H1 (cell line): ENCODE data around the gene ANKRD11. TPM values are rescaled to one million over a fixed set of nuclear protein-coding genes. Genes with fewer than 3 reads are reported as not detected.

ENCODE experiments used
- CTCF ChIA-PET: fragments of 300-600 bp; sonication (Branson Sonifier 250); formaldehyde crosslinking; loops from one replicate; lab custom pipeline; 2021; ENCODE audit not compliant: partially characterized antibody; lab: Charles Lee
- POLR2A ChIA-PET: fragments of 300-600 bp; sonication (Branson Sonifier 250); formaldehyde crosslinking; loops from one replicate; lab custom pipeline; 2021; ENCODE audit warnings: inconsistent platforms; ENCODE audit not compliant: partially characterized antibody; lab: Charles Lee
- DNase-seq, 2 experiments: peaks; one replicate each; pipeline versions ENCODE4 v3.0.0 to v3.0.0-alpha.2; 2010 to 2022; ENCODE audit warnings: low spot score in 2 of 2, low read depth in 1 of 2, mixed read lengths in 1 of 2
- FAIRE-seq: peaks from 2 replicates; lab custom pipeline; 2011; peaks lifted over from hg19 to GRCh38; lab: Jason Lieb, UNC
- H2AFZ ChIP-seq: 2 replicates; pipeline ENCODE4 v1.8.1; 2012; ENCODE audit warnings: low read length, inconsistent platforms
- H2AK5ac ChIP-seq: 2 replicates; pipeline ENCODE4 v1.6.1; 2013; ENCODE audit warnings: low read depth, low read length
- H2BK120ac ChIP-seq: replicated peaks from 2 replicates; pipeline ENCODE3; 2013; ENCODE audit warnings: low read depth, low read length, inconsistent platforms
- H2BK12ac ChIP-seq: 2 replicates; pipeline ENCODE4 v1.6.1; 2013; ENCODE audit warnings: low read depth, low read length
- H2BK15ac ChIP-seq: 2 replicates; pipeline ENCODE4 v1.6.1; 2013; ENCODE audit warnings: low read length
- H2BK20ac ChIP-seq: 2 replicates; pipeline ENCODE4 v1.6.1; 2013; ENCODE audit warnings: low read length
- H2BK5ac ChIP-seq: 2 replicates; pipeline ENCODE4 v1.6.1; 2013; ENCODE audit warnings: low read depth, low read length
- H3K14ac ChIP-seq: 2 replicates; pipeline ENCODE4 v1.6.1; 2013; ENCODE audit warnings: inconsistent platforms; ENCODE audit not compliant: insufficient read length
- H3K18ac ChIP-seq: 2 replicates; pipeline ENCODE4 v1.6.1; 2013; ENCODE audit warnings: low read length; ENCODE audit errors: extremely low read depth
- H3K23ac ChIP-seq: 2 replicates; pipeline ENCODE4 v1.6.1; 2013; ENCODE audit warnings: inconsistent platforms; ENCODE audit not compliant: insufficient read length
- H3K23me2 ChIP-seq: 2 replicates; pipeline ENCODE4 v1.6.1; 2013; ENCODE audit warnings: low read depth, low read length
- H3K27ac ChIP-seq: 2 replicates; pipeline ENCODE4 v1.6.1; 2011; ENCODE audit warnings: low read depth, low read length, inconsistent platforms
- H3K27me3 ChIP-seq, 4 experiments: replicated peaks in 1 of 4; 1 replicate in 1 of 4; 2 replicates in 3 of 4; pipeline versions ENCODE4 v1.6.1 to v1.8.1; 2011 to 2013; ENCODE audit warnings: low read length in 3 of 4, mild to moderate bottlenecking in 3 of 4, inconsistent platforms in 2 of 4, mixed read lengths in 2 of 4, moderate library complexity in 1 of 4; ENCODE audit not compliant: control insufficient read depth in 3 of 4, insufficient read depth in 3 of 4; ENCODE audit errors: extremely low read depth in 1 of 4
- H3K36me3 ChIP-seq, 4 experiments: 2 replicates each; pipeline versions ENCODE4 v1.6.1 to v1.8.1; 2011 to 2013; ENCODE audit warnings: mild to moderate bottlenecking in 4 of 4, low read length in 3 of 4, moderate library complexity in 2 of 4, control low read depth in 1 of 4, inconsistent platforms in 1 of 4; ENCODE audit not compliant: insufficient read depth in 4 of 4, control insufficient read depth in 2 of 4
- H3K4ac ChIP-seq: replicated peaks from 2 replicates; pipeline ENCODE3; 2013; ENCODE audit warnings: low read length, low read depth, mixed read lengths, inconsistent platforms; ENCODE audit not compliant: insufficient read length
- H3K4me1 ChIP-seq, 4 experiments: replicated peaks in 1 of 4; 1 replicate in 1 of 4; 2 replicates in 3 of 4; pipeline versions ENCODE4 v1.6.1 to v1.8.1; 2011 to 2013; ENCODE audit warnings: low read length in 3 of 4, inconsistent platforms in 2 of 4, mixed read lengths in 1 of 4; ENCODE audit not compliant: insufficient read depth in 4 of 4, control insufficient read depth in 3 of 4
- H3K4me2 ChIP-seq, 2 experiments: 2 replicates each; pipeline versions ENCODE4 v1.6.1 to v1.8.1; 2011 to 2013; ENCODE audit warnings: low read depth in 2 of 2, low read length in 2 of 2, control low read depth in 1 of 2, inconsistent platforms in 1 of 2, mild to moderate bottlenecking in 1 of 2; ENCODE audit not compliant: insufficient read depth in 1 of 2
- H3K4me3 ChIP-seq, 4 experiments: fragments of 200-600, 300-600 bp in 1 of 4; sonication (generic), shearing (Covaris generic), sonication (Bioruptor Twin) in 1 of 4; 2 replicates each; pipeline versions ENCODE4 v1.5.1 to v1.8.1; 2011 to 2016; ENCODE audit warnings: low read length in 4 of 4, low read depth in 3 of 4, control low read depth in 2 of 4, inconsistent platforms in 2 of 4, mild to moderate bottlenecking in 2 of 4, mixed read lengths in 1 of 4, moderate library complexity in 1 of 4; ENCODE audit not compliant: insufficient read depth in 2 of 4; ENCODE audit errors: extremely low read depth in 1 of 4
- H3K56ac ChIP-seq: replicated peaks from 2 replicates; pipeline ENCODE3; 2013; ENCODE audit warnings: low read depth, mild to moderate bottlenecking, mixed read lengths, low read length, inconsistent platforms; ENCODE audit not compliant: insufficient read length
- H3K79me1 ChIP-seq: 2 replicates; pipeline ENCODE4 v1.6.1; 2013; ENCODE audit warnings: low read depth, low read length, control low read depth
- H3K79me2 ChIP-seq, 2 experiments: 2 replicates each; pipeline versions ENCODE4 v1.6.1 to v1.8.1; 2012 to 2013; ENCODE audit warnings: low read length in 2 of 2, mild to moderate bottlenecking in 2 of 2, inconsistent platforms in 1 of 2; ENCODE audit not compliant: insufficient read depth in 2 of 2, control insufficient read depth in 1 of 2
- H3K9ac ChIP-seq, 4 experiments: replicated peaks in 1 of 4; 1 replicate in 1 of 4; 2 replicates in 3 of 4; pipeline versions ENCODE4 v1.6.1 to v1.8.1; 2011 to 2013; ENCODE audit warnings: low read depth in 3 of 4, low read length in 3 of 4, control low read depth in 2 of 4, mild to moderate bottlenecking in 2 of 4, moderate library complexity in 2 of 4, inconsistent platforms in 1 of 4; ENCODE audit errors: extremely low read depth in 1 of 4
- H3K9me3 ChIP-seq, 2 experiments: 2 replicates each; pipeline versions ENCODE4 v1.6.1 to v1.8.1; 2012 to 2013; ENCODE audit warnings: mild to moderate bottlenecking in 2 of 2, moderate library complexity in 2 of 2, control low read depth in 1 of 2, inconsistent platforms in 1 of 2, low read depth in 1 of 2, low read length in 1 of 2, mixed read lengths in 1 of 2; ENCODE audit not compliant: insufficient read depth in 2 of 2
- H4K20me1 ChIP-seq, 2 experiments: replicated peaks in 1 of 2; 2 replicates each; pipeline versions ENCODE3 to v1.8.1; 2011 to 2013; ENCODE audit warnings: inconsistent platforms in 2 of 2, low read length in 2 of 2, mild to moderate bottlenecking in 1 of 2; ENCODE audit not compliant: insufficient read depth in 2 of 2, control insufficient read depth in 1 of 2
- H4K5ac ChIP-seq: 2 replicates; pipeline ENCODE4 v1.6.1; 2013; ENCODE audit warnings: low read length, low read depth, mixed read lengths, inconsistent platforms; ENCODE audit not compliant: insufficient read length
- H4K8ac ChIP-seq: 2 replicates; pipeline ENCODE4 v1.8.0; 2013; ENCODE audit warnings: mild to moderate bottlenecking, moderate library complexity, low read length, inconsistent platforms; ENCODE audit not compliant: insufficient read depth; ENCODE audit errors: extremely low read depth
- H4K91ac ChIP-seq: replicated peaks from 2 replicates; pipeline ENCODE3; 2013; ENCODE audit warnings: low read length, mixed read lengths, inconsistent platforms; ENCODE audit not compliant: insufficient read length
- CBX8 ChIP-seq: fragments of 300-800, 300-1000 bp; sonication (generic); IDR thresholded peaks from 2 replicates; pipeline ENCODE4 v1.7.1; 2016; ENCODE audit warnings: low read depth, low read length, borderline replicate concordance
- CHD1 ChIP-seq: IDR thresholded peaks from 2 replicates; pipeline ENCODE4 v1.6.1; 2012; ENCODE audit warnings: low read depth, low read length, improper control_type of control experiment
- POLR2A ChIP-seq, 2 experiments: IDR thresholded peaks; 1 replicate in 1 of 2; 2 replicates in 1 of 2; pipeline ENCODE4 v1.6.1; 2011; ENCODE audit warnings: low read depth in 2 of 2, low read length in 2 of 2, mild to moderate bottlenecking in 2 of 2; ENCODE audit errors: control extremely low read depth in 1 of 2
- RAD21 ChIP-seq, 2 experiments: IDR thresholded peaks in 1 of 2; conservative IDR thresholded peaks in 1 of 2; 2 replicates each; pipeline ENCODE4 v1.6.1; 2011; ENCODE audit warnings: low read depth in 2 of 2, low read length in 2 of 2, improper control_type of control experiment in 1 of 2, inconsistent platforms in 1 of 2, mild to moderate bottlenecking in 1 of 2, moderate library complexity in 1 of 2
- RNF2 ChIP-seq: fragments of 200-900, 300-1000 bp; sonication (generic); IDR thresholded peaks from 2 replicates; pipeline ENCODE4 v1.7.1; 2016; ENCODE audit warnings: borderline replicate concordance, low read depth, mild to moderate bottlenecking, antibody characterized with exemption, low read length; ENCODE audit not compliant: poor library complexity, severe bottlenecking; ENCODE audit errors: missing control alignments
- WGBS, 2 experiments: shearing (Covaris generic) in 1 of 2; methylation state at CpG; one replicate each; pipeline versions ENCODE4 v1.1.6 to v1.1.7; 2013 to 2015; ENCODE audit warnings: low lambda C conversion rate in 2 of 2, mixed read lengths in 2 of 2, inconsistent platforms in 1 of 2, low coverage in 1 of 2, missing lambda C conversion rate in 1 of 2; ENCODE audit not compliant: insufficient replicate concordance in 2 of 2, insufficient coverage in 1 of 2, insufficient read length in 1 of 2; ENCODE audit errors: extremely low coverage in 1 of 2, missing lambda C conversion rate in 1 of 2; 5-methylcytosine and 5-hydroxymethylcytosine counted together
- polyA plus RNA-seq, 7 experiments: library from polyadenylated mRNA; depleted of rRNA in 3 of 7; stranded (reverse) in 5 of 7; unstranded in 2 of 7; fragments of >200 nt in 5 of 7; fragments of 200-250 nt in 2 of 7; gene quantifications; 1 replicate in 5 of 7; 2 replicates in 1 of 7; 4 replicates in 1 of 7; pipeline versions ENCODE4 v1.2.1 to v1.2.3, GENCODE V29; 2011 to 2013; ENCODE audit warnings: missing spikeins in 2 of 7, mixed read lengths in 2 of 7
- total RNA-seq: library from RNA; stranded (reverse); fragmentation: NEBNext Ultra II Directional; extraction: Animal tissue kit (Norgen Biotek cat#: 25700); gene quantifications from 2 replicates; pipeline ENCODE4 v1.2.1, GENCODE V29; 2021
- TF ChIP-seq, protein P1 (sequence below): IDR thresholded peaks from 2 replicates; pipeline ENCODE4 v1.6.1; 2011; ENCODE audit warnings: low read depth, mild to moderate bottlenecking, low read length; ENCODE audit not compliant: insufficient read depth

The ANKRD11 gene
- total and polyA plus RNA-seq, 2 of the 8 experiments (the other 6 are each of a cell fraction or from before 2014, with no cell fraction given) = 46.5 to 142 TPM

DNA sequence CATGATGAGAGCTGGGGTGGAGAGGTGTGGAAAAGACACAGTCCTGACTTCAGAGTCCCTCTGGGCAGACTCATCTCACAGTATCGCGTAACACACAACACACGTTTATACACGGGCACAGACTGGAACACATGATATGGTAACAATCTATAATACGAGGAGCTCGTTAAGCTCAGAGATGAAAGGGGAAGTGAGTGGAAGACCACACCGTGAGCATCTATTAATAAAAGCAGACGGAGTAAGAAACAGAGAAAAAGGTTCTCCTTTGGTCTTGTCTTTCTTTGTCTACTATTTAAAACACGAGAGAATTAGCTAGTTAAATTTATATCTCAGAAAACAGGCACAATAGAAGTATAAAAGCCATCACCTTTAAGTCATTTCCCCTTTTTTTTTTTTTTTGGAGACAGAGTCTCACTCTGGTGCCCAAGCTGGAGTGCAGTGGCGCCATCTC lies 13.5 kb downstream of the ANKRD11 start:
- H3K27me3 ChIP-seq = no peaks in the 10 kb centered on the region
- no peak overlapping the region for H3K4me3 ChIP-seq
- no peak overlapping the region for H2BK15ac ChIP-seq
- no peak overlapping the region for H2AK5ac ChIP-seq
- ChIA-PET CTCF (interaction anchor here (0.6 to 1.6 kb wide), 5 partner anchors 15 to 51 kb away, joined by 3 to 5 read pairs (median 3); no protein-coding TSS in a partner anchor), POLR2A (interaction anchor here (0.6 to 4.7 kb wide), 6 partner anchors 8 to 53 kb away, joined by 3 to 26 read pairs (median 4); no protein-coding TSS in a partner anchor)
- H3K36me3 ChIP-seq = no peaks in the 10 kb centered on the region
- H3K23ac ChIP-seq = no peak overlapping the region
- H2BK120ac ChIP-seq = no peak overlapping the region
- 92% methylated on average over 10 of the region's 10 CpGs; no CpG with 5 or more reads in 1 of the 2 experiments for WGBS, 2 experiments
- H3K79me1 ChIP-seq = peaks cover 21% of the 10 kb centered on the region
- no peak overlapping the region for H4K5ac ChIP-seq
- peaks cover 59 to 60% of the 10 kb centered on the region in 2 experiments for H4K20me1 ChIP-seq
- no peak overlapping the region for H4K91ac ChIP-seq
- no peak overlapping the region for H2BK12ac ChIP-seq
- H4K8ac ChIP-seq = no peak overlapping the region
- H3K14ac ChIP-seq = no peak overlapping the region
- no peak overlapping the region for H3K56ac ChIP-seq
- no peak overlapping the region for H2AFZ ChIP-seq
- H3K4me1 ChIP-seq = peaks cover 3 to 17% (median 10%) of the 10 kb centered on the region in 4 experiments
- H3K9me3 ChIP-seq = no peaks in the 10 kb centered on the region
- H3K4me2 ChIP-seq = peak overlapping the region in 1 of 2 experiments; percentile 28; a peak in 1 of 4 replicates
- no peak overlapping the region; the same call in 1 of the 2 replicates for H3K18ac ChIP-seq
- peaks cover 82 to 100% of the 10 kb centered on the region in 2 experiments for H3K79me2 ChIP-seq
- no peak for DNase-seq
- no peak for FAIRE-seq
- H3K4ac ChIP-seq = no peak overlapping the region
- H2BK20ac ChIP-seq = no peak overlapping the region
- H3K27ac ChIP-seq = no peak overlapping the region
- TF ChIP-seq POLR2A (IDR thresholded peaks at IDR 0.05; ENCODE audit: control extremely low read depth in 1 of 2, low read depth in 2 of 2, low read length in 2 of 2) (no peak), RNF2 (no peak), RAD21 (IDR thresholded peaks at IDR 0.05 in 1 of 2, conservative IDR thresholded peaks at IDR 0.05 in 1 of 2; ENCODE audit: low read depth in 2 of 2, low read length in 2 of 2) (no peak), CHD1 (no peak), CBX8 (no peak)
- TF ChIP-seq, protein P1, sequence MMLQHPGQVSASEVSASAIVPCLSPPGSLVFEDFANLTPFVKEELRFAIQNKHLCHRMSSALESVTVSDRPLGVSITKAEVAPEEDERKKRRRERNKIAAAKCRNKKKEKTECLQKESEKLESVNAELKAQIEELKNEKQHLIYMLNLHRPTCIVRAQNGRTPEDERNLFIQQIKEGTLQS = no peak
- no peaks in the 10 kb centered on the region for H3K23me2 ChIP-seq
- no peak overlapping the region for H2BK5ac ChIP-seq
- no peak overlapping the region for H3K9ac ChIP-seq
